Activated CD8-positive, alpha-beta memory T cell treated with anti-CD3 and anti-CD28 coated beads for 24 hours (primary cell): Measurements from ENCODE around the gene FIG4.
"Not testable (repeated sequence)": the region's sequence is repeated elsewhere in the genome, so short reads cannot be mapped to it uniquely, and the experiment has no call there.

Experiments used
- DNase-seq: peaks from one replicate; pipeline ENCODE4 v3.0.0-alpha.2; 2020

Gene FIG4

GRCh38 chr6:109864050-109864449 lies 173.0 kb downstream of the FIG4 start:
- DNase-seq: no peak

GRCh38 chr6:109865968-109866367 lies 174.9 kb downstream of the FIG4 start:
- no peak for DNase-seq

GRCh38 chr6:109867009-109867969 lies 176.2 kb downstream of the FIG4 start:
- DNase-seq: no peak

GRCh38 chr6:109867970-109868358 lies 176.9 kb downstream of the FIG4 start:
- no peak for DNase-seq

- DNase-seq: not testable (repeated sequence)
These were observed 178.4 kb downstream of the FIG4 start for GRCh38 chr6:109869398-109870088.

GRCh38 chr6:109870089-109870410 lies 179.0 kb downstream of the FIG4 start:
- DNase-seq: no peak

GRCh38 chr6:109872549-109872948 lies 181.5 kb downstream of the FIG4 start:
- no peak for DNase-seq

GRCh38 chr6:109872968-109873545 lies 182.0 kb downstream of the FIG4 start:
- DNase-seq: no peak

GRCh38 chr6:109874086-109874485 lies 183.0 kb downstream of the FIG4 start:
- no peak for DNase-seq

- no peak for DNase-seq
These were observed 183.5 kb downstream of the FIG4 start for GRCh38 chr6:109874621-109875020.
